Stomach smooth muscle (tissue), 2 donors: ENCODE data around the gene CHD9NB.

Experiments
- H3K27ac ChIP-seq: one replicate; pipeline ENCODE4 v1.7.0; 2013; ENCODE audit warnings: mild to moderate bottlenecking, low read length, inconsistent platforms
- H3K27me3 ChIP-seq, 2 donors: one replicate each; pipeline ENCODE4 v1.7.0; 2013; ENCODE audit warnings: low read length in 2 of 2; ENCODE audit not compliant: insufficient read depth in 2 of 2, control insufficient read depth in 1 of 2
- H3K36me3 ChIP-seq, 2 donors: one replicate each; pipeline ENCODE4 v1.7.0; 2013; ENCODE audit warnings: low read length in 2 of 2; ENCODE audit not compliant: control insufficient read depth in 2 of 2, insufficient read depth in 2 of 2
- H3K4me1 ChIP-seq: one replicate; pipeline ENCODE4 v1.7.0; 2013; ENCODE audit warnings: low read length; ENCODE audit not compliant: control insufficient read depth, insufficient read depth
- H3K4me3 ChIP-seq, 2 donors: one replicate each; pipeline ENCODE4 v1.7.0; 2013; ENCODE audit warnings: low read length in 2 of 2
- H3K9ac ChIP-seq, 2 donors: one replicate each; pipeline ENCODE4 v1.7.0; 2013; ENCODE audit warnings: low read length in 2 of 2, mild to moderate bottlenecking in 1 of 2
- H3K9me3 ChIP-seq, 2 donors: one replicate each; pipeline ENCODE4 v1.7.0; 2013; ENCODE audit warnings: low read length in 2 of 2; ENCODE audit not compliant: control insufficient read depth in 2 of 2
- donor health status: healthy.
- donor health status: Pancreatic carcinoma.

CHD9NB gene

GRCh38 chr16:53024045-53024444, 28.7 kb downstream of the CHD9NB start:
- no peaks in the 10 kb centered on the region for H3K4me1 ChIP-seq
- H3K4me3 ChIP-seq = no peak overlapping the region
- no peak overlapping the region for H3K9ac ChIP-seq
- H3K27ac ChIP-seq = no peak overlapping the region
- H3K9me3 ChIP-seq = no peaks in the 10 kb centered on the region
- H3K36me3 ChIP-seq = no peaks in the 10 kb centered on the region
- no peaks in the 10 kb centered on the region for H3K27me3 ChIP-seq

DNA sequence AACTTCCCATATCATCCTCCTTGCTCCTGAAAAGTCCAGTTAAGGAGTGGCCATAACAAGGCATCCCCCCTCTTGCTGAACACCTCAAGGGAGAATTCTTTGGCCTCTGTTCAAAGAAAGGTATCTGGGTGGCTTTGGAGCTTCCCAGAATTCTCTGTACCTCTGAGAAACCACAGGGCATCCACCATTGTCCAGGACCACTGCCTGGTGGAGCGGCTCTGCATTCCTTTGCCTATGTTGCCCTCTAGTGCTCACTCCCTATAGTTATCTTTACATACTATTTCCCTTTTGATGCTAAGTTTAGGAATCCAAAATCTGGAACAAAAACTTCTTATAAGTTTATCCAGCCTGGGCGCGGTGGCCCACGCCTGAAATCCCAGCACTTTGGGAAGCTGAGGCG, 30.3 kb downstream of the CHD9NB start:
- H3K27me3 ChIP-seq = no peaks in the 10 kb centered on the region
- no peaks in the 10 kb centered on the region for H3K36me3 ChIP-seq
- no peaks in the 10 kb centered on the region for H3K4me1 ChIP-seq
- H3K9me3 ChIP-seq = no peaks in the 10 kb centered on the region
- no peak overlapping the region for H3K9ac ChIP-seq
- no peak overlapping the region for H3K27ac ChIP-seq
- no peak overlapping the region for H3K4me3 ChIP-seq

DNA sequence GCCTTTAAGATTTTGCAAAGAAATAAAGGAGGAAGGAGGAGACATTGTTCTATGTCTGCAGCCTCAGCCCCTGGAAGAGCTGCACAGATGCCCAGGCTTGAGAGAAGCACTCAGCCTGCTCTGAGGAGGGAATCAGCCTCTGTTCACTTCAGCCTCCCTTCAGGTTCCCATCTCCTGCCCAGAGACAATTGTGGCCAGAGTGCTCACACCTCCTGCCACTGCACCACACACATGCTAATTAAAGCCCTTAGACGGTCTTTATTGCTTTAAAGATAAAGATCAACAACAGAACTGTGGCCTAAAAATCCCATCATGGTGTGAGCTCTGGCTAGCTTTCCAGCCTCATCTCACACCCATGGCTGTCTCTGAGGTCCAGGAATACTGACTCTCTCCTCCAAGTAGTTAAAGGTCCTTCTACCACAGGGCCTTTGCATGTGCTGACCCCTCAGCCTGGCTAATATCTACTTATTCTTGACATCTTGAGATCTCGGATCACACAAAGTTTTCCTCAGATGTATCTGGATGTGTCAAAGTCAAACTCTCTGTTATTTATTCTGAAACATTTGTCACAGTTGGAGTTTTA, 33.8 kb downstream of the CHD9NB start:
- H3K9ac ChIP-seq = no peak overlapping the region
- H3K4me3 ChIP-seq = no peak overlapping the region
- H3K9me3 ChIP-seq = no peaks in the 10 kb centered on the region
- no peaks in the 10 kb centered on the region for H3K36me3 ChIP-seq
- H3K4me1 ChIP-seq = peaks cover 4% of the 10 kb centered on the region
- H3K27me3 ChIP-seq = no peaks in the 10 kb centered on the region
- H3K27ac ChIP-seq = no peak overlapping the region

GRCh38 chr16:53014287-53014686, 38.4 kb downstream of the CHD9NB start:
- no peak overlapping the region for H3K9ac ChIP-seq
- no peaks in the 10 kb centered on the region for H3K36me3 ChIP-seq
- peaks cover 4% of the 10 kb centered on the region for H3K4me1 ChIP-seq
- no peaks in the 10 kb centered on the region for H3K9me3 ChIP-seq
- no peak overlapping the region for H3K4me3 ChIP-seq
- H3K27ac ChIP-seq = no peak overlapping the region
- no peaks in the 10 kb centered on the region for H3K27me3 ChIP-seq

DNA sequence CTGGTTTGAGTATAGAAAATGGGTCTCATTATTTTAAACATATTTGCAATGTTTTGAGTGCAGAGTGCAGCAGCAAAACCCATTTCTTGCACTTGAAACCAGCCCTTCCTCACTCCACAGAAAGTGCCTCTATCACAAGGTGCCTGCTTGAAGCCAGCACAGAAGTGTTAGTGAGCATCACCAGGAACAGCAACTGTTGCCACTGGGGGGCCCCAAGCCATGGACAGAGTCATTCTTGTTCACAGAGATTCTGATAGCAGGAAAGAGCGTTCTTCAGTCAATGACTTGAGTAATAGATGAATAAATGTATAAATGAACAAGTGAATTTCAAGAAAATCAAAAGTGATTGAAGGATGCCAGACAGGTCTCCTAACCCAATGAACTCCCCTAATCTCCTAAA, 45.6 kb downstream of the CHD9NB start:
- Histone ChIP-seq H3K27ac (no peak overlapping the region), H3K4me3 (no peak overlapping the region), H3K9ac (no peak overlapping the region), H3K4me1 (no peaks in the 10 kb centered on the region), H3K27me3 (no peaks in the 10 kb centered on the region), H3K36me3 (no peaks in the 10 kb centered on the region), H3K9me3 (no peaks in the 10 kb centered on the region)

DNA sequence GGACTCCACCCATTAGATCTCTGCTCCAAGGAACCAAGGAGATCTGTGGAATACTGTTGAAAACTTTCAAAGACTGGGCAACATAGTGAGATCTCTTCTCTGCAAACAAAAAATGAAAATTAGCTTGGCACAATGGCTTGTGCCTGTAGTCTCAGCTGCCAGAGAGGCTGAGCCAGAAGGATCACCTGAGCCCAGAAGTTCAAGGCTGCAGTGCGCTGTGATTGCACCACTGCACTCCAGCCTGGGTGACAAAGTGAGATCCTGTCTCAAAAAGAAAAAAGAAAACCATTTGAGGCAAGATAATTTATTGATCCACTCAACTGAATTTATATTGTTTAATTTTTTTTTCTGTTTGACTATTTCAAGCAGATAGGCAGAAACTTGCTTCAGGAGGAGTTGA, 54.8 kb downstream of the CHD9NB start:
- Histone ChIP-seq H3K27me3 (no peaks in the 10 kb centered on the region), H3K4me3 (no peak overlapping the region), H3K9me3 (no peaks in the 10 kb centered on the region), H3K4me1 (no peaks in the 10 kb centered on the region), H3K9ac (no peak overlapping the region), H3K36me3 (no peaks in the 10 kb centered on the region), H3K27ac (no peak overlapping the region)

GRCh38 chr16:52994942-52995341, 57.8 kb downstream of the CHD9NB start:
- Histone ChIP-seq H3K36me3 (no peaks in the 10 kb centered on the region), H3K27me3 (no peaks in the 10 kb centered on the region), H3K27ac (no peak overlapping the region)

DNA sequence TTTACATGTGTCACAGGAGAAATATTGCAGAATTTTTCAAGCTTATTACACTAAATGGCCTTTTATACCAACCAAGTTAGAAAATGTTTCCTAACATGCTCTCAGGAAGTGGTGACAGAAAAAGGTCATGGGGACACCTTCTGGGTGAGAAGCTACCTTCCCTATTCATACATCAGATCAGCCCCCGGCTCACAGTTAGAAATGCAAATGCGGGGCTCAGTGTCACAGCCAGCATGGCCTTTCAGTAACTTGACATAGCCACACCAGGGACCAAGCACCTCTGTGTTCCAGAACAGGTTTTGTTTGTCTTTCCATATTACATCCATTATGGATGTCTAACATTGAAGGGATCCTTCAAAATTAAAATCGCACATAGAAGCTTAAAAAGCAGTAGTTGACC, 59.5 kb downstream of the CHD9NB start:
- no peaks in the 10 kb centered on the region for H3K9me3 ChIP-seq
- no peak overlapping the region for H3K4me3 ChIP-seq
- H3K4me1 ChIP-seq = no peaks in the 10 kb centered on the region
- no peaks in the 10 kb centered on the region for H3K36me3 ChIP-seq
- H3K9ac ChIP-seq = no peak overlapping the region
- H3K27ac ChIP-seq = no peak overlapping the region
- no peaks in the 10 kb centered on the region for H3K27me3 ChIP-seq

More at GRCh38 chr16:52994942-52995341, 57.8 kb downstream of the CHD9NB start:
- no peaks in the 10 kb centered on the region for H3K9me3 ChIP-seq
- no peaks in the 10 kb centered on the region for H3K4me1 ChIP-seq
- H3K9ac ChIP-seq = no peak overlapping the region
- no peak overlapping the region for H3K4me3 ChIP-seq

DNA sequence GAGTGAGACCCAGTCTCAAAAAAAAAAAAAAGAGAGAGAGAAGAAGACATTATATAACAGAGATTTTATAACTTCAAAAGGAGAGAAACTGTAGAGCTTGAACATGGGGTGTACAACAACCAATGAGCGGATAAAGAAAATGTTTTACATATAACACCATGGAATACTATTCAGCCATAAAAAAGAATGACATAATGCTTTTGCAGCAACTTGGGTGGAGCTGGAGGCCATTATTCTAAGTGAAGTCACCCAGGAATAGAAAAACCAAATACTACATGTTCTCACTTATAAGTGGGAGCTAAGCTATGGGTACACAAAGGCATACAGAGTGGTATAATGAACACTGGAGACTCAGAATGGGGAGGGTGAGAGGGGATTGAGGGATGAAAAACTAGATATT, 61.1 kb downstream of the CHD9NB start:
- Histone ChIP-seq H3K36me3 (no peaks in the 10 kb centered on the region), H3K9ac (no peak overlapping the region), H3K27ac (no peak overlapping the region), H3K4me1 (no peaks in the 10 kb centered on the region), H3K27me3 (no peaks in the 10 kb centered on the region), H3K9me3 (no peaks in the 10 kb centered on the region), H3K4me3 (no peak overlapping the region)
